IPS-11a (cell line): ENCODE results near the gene NKAIN4.

Experiments
- H3K4me3 ChIP-seq: one replicate; pipeline ENCODE4 v1.5.1; 2013; ENCODE audit warnings: low read depth, low read length, control low read depth

The NKAIN4 gene

DNA sequence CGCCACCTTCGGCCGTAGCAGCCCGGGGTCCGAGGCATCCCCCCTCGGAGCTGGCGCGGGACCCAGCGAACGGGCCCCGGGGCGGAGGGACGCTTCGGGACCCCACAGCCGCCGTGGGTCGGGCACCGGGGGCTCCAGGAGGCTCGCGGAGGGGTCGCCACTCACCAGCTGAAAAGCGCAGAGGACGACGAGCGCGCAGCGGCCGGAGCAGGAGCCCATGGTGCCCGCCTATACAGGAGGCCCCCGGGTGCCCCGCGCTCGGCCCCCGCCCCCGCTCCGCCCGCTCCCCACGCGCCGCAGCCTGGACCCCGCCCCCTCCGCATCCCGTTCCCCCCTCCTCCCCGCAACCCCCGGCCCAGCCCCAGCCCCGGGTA, at the start of gene NKAIN4:
TSS of gene NKAIN4 (minus strand) at position 232 of the 374 bp plus-strand sequence. CDS start at position 219, 13 bp downstream.
- peak within 1 kb of the TSS; percentile 35 for H3K4me3 ChIP-seq

GRCh38 chr20:63303095-63303666, 48.9 kb upstream of the NKAIN4 start:
- H3K4me3 ChIP-seq = no peak overlapping the region

GRCh38 chr20:63301671-63302070, 47.4 kb upstream of the NKAIN4 start:
- H3K4me3 ChIP-seq = no peak overlapping the region

DNA sequence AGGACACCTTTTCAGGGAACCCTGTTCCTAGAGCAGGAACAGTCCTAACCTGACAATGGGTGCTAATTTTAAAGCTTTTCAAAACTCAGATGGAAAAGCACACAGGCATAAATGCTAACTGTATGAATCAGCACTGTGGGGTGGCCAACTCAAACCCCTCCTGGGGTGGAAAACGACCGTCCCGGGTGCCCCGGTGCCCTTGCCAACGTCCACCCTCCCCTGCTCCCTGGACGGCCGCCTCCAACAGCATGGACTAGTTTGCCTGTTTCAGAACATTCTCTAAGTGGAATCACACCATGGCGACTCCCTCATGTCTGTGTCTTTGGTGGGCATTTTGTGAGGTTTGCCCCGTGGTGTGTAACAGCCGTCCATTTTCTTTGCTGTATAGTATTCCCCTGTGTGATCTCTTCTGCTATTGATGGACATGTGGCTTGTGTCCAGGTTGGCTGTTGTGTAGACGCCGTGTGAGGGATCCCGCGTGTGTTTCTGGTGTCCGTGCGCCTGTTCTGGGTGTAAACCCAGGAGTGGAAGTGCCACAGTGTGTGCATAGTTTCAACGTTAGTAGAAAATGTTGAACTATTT, 44.6 kb upstream of the NKAIN4 start:
- no peak overlapping the region for H3K4me3 ChIP-seq

DNA sequence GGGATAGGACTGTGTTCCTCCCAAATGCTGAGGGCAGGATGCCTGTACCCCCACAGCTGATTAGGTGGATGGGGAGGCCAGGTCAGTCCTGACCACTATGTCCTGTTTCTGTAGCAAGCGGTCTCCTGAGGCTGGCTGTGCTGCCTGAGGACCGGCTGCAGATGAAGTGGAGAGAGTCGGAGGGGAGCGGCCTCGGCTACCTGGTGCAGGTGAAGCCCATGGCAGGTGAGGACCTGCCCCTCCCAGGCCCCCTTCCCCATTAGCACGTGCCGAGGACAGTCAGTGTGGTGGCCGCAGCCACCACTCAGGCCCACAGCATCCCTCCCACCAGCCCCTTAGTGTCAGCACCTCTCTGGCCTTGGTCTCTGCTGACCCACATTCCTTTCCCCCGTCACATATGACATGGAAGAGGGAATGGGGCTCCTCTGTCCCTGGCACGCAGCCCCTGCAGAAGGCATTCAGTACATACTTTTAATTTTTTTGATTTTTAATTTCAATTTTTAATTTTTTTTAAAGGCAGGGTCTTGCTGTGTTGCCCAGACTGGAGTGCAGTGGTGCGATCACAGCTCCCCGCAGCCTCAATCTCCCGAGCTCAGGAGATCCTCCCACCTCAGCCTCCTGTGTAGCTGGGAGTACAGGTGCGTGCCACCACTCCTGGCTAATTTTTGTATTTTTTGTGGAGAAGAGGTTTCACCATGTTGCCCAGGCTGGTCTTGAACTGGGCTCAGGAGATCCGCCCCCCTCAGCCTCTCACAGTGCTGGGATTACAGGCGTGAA, 43.7 kb upstream of the NKAIN4 start:
- no peak overlapping the region for H3K4me3 ChIP-seq

DNA sequence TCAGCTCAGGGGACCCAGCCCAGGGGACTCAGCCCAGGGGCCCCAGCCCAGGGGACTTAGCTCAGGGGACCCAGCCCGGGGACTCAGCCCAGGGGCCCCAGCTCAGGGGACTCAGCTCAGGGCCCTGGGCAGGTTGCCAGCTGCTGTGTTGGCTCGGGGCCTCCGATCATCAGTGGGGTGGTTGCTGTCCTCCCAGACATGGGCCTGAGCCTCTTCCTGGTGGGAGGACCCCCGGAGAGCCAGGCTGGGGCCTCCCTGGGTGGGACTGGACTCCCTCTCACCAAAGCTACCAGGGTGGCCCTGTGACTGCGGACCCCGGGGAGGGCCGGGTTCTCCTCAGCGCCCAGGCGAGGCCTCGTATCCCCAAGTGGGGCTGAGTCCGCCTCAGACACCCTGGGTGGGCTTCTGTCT, 43.1 kb upstream of the NKAIN4 start:
- no peak overlapping the region for H3K4me3 ChIP-seq

DNA sequence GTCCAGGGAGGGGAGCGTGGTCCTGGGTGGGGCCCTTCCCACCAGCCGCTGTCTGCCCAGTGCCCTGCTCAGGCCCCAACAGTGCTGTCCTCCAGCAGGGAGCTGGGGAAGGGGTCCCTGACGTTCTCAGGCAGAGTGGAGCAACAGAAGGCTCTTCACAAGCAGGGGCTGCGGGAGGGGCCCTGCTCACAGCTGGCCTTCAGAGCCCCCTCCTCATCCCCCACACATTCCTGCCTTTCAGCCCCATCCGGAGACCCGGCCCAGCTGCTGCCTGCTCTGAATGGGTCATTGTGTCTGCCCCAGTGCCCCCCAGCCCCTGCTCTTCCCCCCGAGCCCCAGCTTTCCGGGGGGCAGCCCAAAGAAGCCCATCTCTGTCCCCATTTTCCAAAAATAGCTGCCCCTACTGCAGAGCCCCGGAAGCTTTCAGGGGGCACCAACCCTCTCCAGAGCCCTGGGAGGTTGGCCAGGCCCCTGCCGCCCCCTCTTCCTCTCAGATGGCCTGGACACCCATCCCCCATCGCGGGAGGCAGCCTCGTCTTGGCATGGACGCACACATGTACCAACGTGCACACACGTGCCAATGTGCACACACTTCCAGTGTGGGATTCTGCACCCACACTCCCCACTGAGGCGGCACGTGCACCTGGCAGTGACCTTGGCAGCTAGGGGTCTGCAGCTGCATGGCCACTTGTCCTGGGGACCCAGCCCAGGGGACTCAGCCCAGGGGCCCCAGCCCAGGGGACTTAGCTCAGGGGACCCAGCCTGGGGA, 42.5 kb upstream of the NKAIN4 start:
- no peak overlapping the region for H3K4me3 ChIP-seq

DNA sequence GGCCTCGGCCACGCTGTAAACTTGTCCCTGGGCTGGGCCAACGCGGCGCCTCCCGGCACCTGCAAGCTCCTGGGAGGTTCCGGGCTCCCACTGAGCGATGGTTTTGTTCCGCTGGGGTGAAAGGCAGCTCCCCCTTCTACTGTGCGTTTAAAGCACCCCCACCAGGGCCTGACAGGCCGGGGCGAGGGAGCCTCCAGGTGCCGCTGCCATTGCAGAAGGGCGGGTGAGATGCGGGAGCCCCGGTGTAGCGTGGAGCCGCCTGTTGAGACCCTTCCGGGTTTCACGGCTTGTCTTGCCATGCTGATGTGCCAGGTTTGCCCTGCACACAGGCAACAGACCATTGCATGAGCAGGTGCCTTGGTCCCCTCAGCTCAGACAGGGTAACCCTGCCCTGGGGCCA, 41.6 kb upstream of the NKAIN4 start:
- no peak overlapping the region for H3K4me3 ChIP-seq

GRCh38 chr20:63295422-63295821, 41.2 kb upstream of the NKAIN4 start:
- no peak overlapping the region for H3K4me3 ChIP-seq

GRCh38 chr20:63295018-63295417, 40.8 kb upstream of the NKAIN4 start:
- H3K4me3 ChIP-seq = no peak overlapping the region

- H3K4me3 ChIP-seq = no peak overlapping the region
Observed at GRCh38 chr20:63294536-63294900, 40.3 kb upstream of the NKAIN4 start.

DNA sequence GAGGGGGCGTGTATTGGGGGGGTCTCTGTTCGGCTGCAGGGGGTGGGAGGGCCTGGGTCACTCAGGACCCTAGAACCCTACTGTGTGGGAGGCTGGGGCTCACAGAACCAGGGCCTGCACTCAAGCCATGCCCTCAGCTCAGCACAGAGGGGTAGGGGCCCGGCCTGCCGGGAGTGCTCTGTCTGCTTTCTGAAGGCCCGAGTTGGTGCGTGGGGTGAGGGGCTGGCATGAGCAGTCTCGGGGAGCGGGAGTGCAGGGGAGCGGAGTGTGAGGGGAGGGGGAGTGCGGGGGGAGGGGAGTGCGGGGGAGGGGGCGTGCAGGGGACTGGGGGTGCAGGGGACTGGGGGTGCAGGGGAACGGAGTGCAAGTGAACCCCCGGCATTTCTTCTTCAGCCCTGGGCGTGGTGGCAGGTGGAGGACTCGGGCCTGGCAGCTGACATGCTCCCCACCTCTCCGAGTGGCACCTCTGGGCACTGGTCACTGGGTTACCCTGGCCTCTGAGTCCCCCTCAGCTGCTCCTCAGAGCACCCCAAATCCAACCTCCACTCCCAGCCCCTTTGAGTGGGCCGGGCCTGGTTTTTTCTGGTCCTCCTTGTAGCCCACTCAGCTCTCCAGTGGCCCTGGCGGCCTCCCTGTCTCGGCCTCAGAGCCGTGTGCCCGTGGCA, 39.7 kb upstream of the NKAIN4 start:
- no peak overlapping the region for H3K4me3 ChIP-seq

GRCh38 chr20:63293456-63293855, 39.2 kb upstream of the NKAIN4 start:
- no peak overlapping the region for H3K4me3 ChIP-seq

GRCh38 chr20:63292904-63293303, 38.6 kb upstream of the NKAIN4 start, which contains the start of gene COL20A1:
Gene COL20A1, plus strand, starts transcription at chr20:63293186. Its CDS starts 1,922 bp downstream, at chr20:63295108.
- no peak within 1 kb of the TSS for H3K4me3 ChIP-seq

DNA sequence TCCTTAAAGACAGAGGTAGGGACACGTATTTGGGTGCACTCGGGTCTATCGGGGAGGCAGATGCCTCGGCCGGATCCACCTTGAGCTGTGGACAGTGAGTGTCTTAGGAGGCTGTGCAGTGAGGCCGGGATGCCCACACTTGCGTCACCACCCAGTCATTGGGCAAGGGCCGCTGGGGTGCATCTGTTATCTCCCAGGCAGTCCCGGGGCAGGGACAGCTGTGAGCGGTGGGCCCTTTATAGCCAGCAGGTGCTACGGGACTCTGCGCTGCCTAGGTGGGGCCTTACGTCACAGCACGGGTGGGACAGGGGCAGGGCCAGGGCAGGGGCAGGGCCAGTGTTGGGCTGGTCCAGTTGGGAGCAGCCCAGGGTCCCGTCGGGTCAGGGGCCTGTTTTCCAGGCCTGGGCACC, 38.0 kb upstream of the NKAIN4 start:
- no peak overlapping the region for H3K4me3 ChIP-seq

DNA sequence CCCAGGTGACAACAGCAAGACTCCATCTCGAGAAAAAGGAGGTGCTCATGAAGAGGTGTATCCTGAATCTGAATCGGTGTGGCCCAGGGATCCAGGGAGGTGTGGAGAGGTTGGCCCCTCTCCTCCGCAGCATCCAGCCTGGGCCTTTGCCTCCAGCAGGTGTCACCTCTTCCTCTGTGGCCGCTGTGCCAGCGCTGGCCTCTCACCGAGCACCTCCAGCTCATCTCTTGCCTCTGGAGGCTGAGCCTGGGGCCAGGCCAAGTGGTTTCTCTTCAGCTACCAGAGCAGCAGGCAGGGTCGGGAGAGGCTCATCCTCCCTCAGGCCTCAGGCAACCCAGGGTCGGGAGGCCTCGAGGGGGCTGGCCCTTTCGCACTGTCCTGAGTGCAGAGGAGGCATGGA, 37.5 kb upstream of the NKAIN4 start:
- no peak overlapping the region for H3K4me3 ChIP-seq

GRCh38 chr20:63290677-63291472, 36.6 kb upstream of the NKAIN4 start:
- H3K4me3 ChIP-seq = no peak overlapping the region

GRCh38 chr20:63290136-63290676, 35.9 kb upstream of the NKAIN4 start:
- no peak overlapping the region for H3K4me3 ChIP-seq

DNA sequence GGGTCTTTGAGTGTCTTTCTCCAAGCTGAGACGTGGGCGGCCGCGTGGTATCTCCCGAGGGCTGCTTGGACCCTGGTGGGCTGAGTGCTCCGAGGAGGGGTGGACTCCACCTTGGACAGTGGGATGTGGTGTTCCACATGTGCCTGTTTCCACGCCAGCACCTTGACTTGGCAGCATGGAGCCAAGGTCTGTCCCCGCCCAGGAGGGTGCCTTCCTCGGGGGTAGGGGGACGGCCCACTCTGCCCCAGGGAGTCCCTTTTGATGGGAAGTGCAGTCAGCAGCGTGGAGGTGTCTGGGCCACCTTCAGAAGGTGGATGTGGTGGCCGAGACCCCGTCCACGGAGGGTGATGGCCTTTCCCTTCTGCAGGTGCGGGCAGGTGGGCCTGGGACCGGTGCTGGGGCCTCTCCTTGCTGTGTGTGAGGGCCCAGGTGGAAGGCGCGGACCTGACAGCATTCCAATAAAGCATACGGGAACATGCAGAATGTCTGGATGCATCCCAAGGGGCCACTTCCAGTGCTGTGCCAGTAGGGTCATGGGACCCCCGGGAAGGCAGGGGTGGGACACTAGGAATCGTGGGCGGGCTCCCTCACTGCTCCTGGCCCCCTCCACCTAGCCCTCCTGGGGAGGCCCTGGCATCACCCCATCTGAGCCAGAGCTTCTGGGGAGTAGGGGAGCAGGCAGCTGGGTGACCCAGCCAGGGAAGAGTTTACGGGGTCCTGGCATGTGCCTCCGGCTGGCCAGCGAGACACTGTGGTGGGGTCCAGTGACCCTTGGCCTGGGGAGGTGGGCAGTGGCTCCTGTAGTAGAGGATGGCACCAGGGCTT, 35.3 kb upstream of the NKAIN4 start:
- no peak overlapping the region for H3K4me3 ChIP-seq
